HG03571 (cell line): ENCODE data around the gene ADCYAP1R1.

Source experiments
- ATAC-seq: cut with Tn5 transposase; IDR thresholded peaks from one replicate; pipeline ENCODE4 v1.9.1; 2021; ENCODE audit not compliant: unreplicated experiment

Gene ADCYAP1R1

DNA sequence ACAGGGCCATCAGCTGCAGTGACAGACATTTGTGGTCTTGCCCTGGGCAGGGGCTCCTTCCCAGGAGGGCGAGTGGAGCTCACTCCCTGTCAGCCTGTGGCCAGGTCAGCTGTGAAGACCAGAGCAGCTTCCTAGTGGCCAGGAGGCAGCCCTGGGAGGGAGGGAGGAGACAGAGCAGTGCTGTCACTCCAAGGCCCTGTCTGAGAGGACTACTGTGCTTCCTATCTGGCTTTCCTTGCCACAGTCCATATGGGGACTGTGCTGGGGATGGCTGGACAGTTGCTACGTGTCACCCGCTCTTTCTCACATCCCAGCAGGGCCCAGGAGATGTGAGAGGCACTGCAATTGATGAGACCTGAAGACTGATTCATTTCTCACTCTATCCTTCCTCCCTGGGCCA lies 15.2 kb upstream of the ADCYAP1R1 start:
- ATAC-seq, result no peak

DNA sequence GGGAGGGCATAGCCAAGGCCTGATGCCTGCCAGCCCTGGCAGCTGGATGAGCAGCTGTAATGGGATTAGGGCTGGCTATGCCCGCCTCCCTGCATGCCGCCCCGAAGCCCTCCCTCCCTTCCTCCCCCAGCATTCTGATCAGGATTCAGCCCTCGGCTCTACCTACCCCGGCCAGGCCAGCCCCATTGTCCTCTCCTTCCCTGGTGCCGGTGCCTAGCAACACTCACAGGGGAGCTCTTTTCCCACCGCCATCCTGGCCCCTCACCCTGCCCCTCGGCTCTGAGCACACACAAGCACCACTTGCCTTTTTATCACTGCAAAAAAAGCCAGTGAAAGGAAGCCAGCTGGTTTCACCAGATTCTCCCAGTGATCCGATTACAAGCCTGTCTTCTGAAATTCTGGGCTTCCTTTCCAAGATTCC lies 9.0 kb upstream of the ADCYAP1R1 start:
- no peak for ATAC-seq

DNA sequence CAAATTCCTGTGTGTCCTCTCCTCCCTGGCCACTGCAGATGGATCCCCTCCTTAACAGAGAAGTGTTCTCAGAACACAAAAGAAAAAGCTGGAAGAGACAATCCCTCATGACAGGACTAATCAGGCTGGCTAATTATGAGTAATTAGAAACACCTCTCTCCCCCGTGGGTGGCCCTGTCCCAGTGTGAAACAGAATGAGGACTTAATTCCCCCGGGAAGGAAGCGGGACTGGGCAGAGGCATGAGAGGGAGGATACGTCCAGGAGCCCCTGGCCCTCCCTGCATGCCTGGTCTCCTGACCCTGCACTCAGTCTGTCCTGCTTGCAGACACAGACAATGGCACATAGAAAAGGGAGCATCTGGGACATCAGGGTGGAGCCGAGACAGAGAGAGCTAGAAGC lies 7.6 kb upstream of the ADCYAP1R1 start:
- no peak for ATAC-seq

DNA sequence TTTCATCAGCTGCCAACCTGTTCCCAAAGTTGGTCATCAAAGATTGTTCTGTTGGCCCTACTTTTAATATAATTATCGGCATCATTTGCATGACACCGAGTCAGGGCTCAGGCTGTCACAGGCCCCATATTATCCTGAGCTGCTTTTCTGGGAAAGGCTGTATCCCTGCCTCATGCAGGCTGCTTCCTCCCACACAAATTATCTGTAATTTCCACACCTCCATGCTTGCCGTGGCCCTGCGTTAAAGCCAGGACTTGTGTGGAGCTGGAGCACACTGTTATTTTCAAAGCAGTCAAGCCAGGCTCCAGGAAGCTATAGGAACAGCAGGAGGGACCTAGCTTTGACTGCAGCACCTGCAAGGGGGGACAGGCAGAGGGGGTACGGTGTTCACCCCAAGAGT lies 5.4 kb upstream of the ADCYAP1R1 start:
- ATAC-seq, result no peak

DNA sequence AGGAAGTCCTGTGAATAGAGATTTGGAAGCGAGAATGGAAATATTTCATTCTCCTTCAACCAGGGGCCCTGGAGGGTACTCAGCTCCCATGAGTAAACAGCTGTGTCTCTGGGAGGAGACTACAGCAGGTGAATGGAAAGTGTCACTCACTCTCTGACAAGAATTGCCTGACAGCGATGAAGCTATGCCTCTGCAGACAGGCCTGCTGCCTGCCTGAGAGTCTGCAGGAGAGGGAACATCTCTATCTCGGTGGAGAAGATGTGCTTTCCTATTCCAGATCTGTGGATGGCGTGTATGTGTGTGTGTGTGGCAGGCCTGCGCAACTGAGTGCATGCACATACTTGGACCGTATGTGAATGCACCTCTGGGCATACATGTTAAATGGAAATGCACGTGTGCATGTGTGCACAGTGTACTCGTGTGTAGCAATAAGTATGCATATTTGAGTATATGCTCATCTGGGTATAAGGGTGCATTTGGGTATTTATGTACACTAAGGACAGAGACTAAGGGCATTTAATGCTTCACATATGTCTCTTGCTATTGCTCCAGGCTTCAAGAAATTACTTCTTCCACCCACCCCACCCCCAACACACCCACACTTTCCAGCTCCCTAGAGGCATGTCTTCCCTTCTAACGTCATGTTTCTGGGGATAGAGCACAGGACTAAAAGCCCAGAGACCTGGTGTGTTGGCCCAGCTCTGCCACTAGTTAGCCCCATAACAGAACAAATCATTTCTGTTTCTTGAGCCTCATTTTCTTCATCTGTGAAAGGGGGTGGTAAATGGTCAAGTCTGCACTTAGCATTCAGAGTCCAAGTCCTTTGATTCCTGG lies 4.6 kb upstream of the ADCYAP1R1 start:
- ATAC-seq, result no peak

DNA sequence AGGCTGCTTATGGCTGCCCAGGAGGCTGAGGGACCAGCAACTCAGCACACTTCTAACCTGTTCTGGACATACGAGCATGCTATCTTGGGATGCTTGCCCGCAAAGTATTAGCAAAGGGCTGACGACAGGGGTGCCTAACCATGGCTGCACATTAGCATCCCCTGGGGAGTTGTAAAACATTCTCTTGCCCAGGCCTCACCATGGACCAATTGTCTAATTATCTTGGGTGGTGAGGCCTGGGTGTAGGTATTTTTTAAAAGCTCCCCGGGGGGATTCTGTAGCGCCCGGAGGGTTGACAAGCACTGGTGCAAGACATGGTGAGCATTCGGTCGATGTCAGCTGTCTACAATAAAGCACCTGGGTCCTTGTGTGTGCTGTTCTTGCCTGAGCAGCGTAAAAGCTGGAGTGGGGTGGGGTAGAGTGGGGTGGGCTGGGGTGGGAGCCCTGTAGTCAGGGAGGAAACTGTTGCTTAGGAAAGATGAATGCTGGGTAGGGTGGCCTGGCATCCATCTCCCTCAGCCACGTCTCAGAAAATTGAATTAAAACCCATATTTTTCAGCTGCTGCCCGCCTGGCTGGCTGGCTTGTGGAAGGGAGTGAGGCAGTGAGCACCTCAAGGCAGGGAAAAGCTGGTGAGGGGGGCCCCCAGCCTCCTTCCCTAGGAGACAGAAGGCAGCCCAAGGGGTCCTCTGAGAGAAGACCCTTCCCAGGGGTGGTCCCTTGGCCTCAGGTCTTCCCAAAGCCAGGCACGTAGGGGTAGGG lies 2.9 kb upstream of the ADCYAP1R1 start:
- ATAC-seq, result no peak

DNA sequence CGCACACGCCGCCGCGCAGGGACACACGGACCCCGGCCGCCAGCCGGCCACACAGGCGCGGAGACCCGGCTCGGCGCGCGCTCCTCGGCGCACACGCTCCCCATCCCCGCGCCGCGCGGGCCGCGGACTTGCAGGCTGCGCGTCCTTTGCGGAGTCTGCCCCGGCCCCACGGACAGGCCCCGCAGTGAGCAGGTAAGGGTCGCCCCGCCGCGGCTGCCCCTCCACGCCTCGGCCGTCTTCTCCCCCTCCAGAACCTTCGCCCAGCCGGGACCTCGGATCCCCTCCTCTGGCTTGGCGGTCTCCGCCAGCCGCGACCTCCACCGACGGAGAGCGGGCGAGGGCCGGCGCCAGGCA lies 356 bp downstream of the ADCYAP1R1 start:
- ATAC-seq, result no peak

DNA sequence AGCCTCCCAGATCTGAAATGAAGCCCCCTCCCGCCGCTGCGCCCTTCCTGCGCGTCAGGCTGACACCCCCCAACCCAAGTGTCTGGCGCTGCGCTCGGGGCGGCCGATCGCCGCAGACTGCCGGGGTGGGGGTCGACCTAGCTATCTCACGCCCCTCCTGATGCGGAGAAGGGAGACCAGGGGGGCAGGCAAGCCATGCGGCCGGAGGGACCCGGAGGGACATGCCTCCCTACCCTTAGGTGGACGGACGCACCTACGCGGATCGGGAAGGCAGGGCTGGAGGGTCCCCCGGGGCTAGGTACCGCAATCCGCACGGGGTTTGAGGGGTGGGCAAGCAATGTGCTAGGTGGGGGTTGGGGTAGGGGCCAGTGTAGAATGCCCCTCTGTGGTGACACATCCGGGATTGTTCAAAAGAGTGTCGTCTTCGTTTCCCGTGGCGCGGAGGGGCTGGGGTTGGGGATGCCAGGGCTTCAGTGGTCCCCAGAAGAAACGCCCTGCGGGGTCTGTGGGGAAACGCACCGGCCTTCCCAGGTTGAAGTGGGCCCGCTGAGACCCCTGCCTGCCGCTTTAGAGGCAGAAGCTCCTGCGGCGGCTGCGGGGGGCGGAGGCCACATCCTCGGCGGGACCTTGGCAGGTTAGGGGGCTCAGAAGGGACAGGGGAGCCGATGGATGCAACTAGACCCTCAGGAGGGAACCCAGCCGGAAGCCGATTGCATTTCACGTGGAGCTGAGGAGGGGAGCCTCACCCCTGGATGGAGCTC lies 913 bp downstream of the ADCYAP1R1 start:
- ATAC-seq, result no peak

DNA sequence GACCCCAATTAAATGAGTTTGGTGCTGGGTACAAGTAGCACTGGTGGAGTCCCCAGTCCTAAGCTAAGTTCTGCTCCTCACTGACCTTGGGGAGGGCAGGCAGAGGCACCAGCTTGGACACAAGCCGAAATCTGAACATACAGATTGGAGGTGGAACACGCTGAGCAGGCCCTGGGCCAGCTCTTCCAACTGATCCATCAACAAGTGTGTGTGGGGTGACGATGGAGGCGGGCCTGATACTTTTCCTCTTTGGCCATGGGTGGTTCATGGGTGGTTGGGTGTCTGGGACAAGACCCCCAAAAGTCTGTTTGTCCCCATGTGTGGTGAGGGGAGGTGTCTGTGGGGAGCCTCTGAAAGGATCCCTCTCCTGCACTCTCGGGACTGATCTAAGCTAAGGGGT lies 1.9 kb downstream of the ADCYAP1R1 start:
- no peak for ATAC-seq

DNA sequence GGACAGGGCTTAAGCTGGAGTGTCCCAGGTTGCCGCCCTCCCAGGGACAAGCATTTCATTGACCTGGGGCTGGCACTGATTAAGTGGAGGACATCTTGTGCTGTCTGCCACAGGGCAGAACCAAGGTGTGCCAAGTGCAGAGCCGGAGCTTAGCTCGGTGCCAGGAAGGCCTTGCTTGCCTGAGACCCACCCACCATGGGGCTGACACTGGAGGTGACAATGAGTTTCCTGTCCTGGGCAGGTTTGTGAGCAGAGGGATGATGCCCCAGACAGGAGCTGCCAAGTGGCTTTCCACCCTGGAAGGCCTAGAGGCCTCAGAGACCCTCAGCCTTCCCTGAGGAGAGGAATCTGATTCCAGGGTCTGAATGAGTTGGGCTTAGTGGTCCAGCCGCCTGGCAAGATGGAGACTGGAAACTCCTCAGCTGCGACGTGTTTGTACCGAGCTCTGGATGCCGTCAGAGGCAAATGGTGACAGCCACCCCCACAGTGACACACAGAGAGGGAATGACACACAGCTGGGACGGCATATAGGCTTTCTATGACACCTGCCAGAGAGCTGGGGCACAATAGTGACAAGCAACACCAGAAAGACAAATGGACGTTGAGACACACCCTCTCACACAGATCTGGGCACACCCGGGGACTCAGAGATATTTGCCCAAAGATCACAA lies 2.6 kb downstream of the ADCYAP1R1 start:
- ATAC-seq, result no peak

DNA sequence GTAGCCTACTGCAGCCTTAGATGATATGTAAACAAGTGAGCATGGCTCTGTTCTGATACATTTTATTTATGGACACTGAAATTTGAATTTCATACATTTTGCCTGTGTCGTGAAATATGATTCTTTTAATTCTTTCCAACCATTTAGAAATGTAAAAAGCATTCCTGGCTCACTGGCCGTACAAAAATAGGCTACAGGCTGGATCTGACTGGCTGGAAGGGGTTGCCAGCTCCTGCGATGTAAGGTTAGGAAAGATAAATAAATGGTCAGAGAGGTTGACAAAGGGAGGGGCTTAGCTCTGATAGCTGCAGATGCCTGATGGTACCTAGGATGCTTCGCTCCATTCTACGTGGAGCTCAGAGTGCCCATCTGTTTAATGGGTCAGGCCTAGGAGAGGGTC lies 3.4 kb downstream of the ADCYAP1R1 start:
- ATAC-seq, result no peak

DNA sequence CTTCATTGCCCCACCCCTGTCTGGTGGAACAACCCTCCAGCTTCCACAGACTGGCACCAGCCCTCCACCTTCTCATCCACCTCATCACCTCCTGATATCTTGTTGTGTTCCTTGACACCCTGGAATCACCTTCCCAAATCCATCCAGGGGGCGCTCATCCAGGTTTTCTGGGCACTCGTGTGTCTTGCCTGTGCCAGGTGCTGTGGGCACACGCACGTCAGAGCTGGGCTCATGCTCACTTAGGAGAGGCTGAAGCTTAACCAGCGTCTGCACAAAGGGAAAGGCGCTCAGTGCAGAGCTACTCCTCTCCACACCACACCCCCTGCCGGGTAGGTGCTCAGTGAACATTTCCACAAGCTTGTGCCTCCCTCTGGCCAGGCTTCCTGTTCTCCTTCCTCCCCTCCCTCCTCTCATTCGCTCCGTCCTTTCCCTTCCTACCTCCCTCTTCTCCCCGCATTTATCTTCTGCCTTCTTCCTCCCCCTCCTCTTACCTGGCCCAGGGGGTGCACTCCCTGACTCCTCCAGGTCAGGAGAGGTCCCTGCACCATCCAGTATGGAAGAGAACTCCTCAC lies 4.8 kb downstream of the ADCYAP1R1 start:
- no peak for ATAC-seq

DNA sequence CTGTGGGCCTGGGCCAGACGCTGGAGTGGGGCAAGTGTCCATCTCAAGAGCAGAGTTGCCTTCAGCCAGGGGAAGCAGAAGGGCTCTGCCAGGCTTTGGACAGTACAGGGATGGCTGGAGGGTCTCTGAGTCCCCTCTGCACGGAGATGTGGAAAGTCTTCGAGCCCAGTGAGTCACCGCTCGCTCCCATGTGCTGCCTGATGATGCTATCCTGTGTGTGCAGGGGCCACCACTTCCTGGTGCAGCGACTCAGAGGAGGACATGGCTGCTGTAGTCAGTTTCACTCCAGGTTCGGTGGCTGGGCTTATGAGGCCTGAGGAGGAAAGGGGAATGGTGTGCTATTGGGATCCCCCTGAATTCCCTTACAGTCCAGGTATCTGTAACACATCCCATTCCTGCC lies 6.0 kb downstream of the ADCYAP1R1 start:
- ATAC-seq, result no peak

DNA sequence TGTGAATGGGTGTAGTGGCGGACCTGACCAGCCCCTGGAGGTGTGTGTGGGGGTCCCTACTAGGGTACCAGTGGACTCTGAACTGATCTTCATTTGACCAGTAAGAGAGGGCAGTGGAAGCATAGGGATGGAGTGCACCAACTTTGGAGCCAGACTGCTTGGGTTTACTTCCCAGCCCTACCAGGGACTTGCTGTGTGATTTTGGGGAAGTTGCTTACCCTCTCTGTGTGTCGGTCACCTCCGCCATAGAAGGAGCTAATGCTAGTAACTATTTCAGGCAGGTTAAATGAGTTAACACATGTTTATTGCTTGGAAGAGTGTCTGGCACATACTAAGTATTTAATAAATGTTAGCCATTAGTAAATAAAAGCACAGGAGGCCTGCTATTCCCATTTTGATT lies 6.6 kb downstream of the ADCYAP1R1 start:
- no peak for ATAC-seq

DNA sequence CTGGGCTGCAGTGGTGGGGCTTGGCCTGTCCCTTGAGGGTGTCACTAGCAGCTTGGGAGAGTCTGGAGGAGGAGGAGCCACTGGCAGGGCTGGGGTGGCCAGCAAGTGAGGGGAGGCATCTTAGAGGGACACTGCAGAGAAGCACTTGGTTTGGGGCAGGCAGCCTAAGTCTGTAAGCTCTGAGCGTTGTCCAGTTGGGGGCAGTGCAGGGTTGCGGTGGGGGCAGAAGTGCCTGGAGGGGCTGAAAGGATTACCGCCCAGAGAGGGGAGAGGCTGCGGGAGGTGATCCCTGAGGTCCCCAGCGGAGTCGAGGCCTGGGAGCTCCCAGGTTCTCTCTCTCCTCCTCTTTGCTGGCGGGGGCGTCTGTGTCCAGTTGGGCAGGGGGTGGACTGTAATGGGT lies 7.4 kb downstream of the ADCYAP1R1 start:
- ATAC-seq, result no peak

DNA sequence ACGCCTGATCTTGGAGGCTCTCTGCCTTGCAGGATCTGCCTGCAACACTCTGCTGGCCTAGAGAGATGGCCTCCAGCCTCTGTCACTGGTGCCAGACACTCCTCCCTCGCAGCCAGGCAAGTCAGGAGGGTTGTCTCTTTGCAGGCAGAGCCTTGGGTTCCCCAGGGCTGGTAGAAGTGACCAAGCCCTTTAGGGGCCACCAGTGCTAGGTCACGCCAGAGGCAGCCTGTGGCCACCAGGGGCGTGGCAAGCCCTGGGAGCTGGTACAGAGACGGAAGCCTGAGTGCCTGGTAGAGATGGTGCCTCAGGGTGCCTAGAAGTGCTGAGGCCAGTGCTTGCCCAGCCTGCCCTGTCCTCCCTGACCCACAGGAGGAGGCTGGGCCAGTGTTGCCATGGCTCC lies 9.1 kb downstream of the ADCYAP1R1 start:
- no peak for ATAC-seq

DNA sequence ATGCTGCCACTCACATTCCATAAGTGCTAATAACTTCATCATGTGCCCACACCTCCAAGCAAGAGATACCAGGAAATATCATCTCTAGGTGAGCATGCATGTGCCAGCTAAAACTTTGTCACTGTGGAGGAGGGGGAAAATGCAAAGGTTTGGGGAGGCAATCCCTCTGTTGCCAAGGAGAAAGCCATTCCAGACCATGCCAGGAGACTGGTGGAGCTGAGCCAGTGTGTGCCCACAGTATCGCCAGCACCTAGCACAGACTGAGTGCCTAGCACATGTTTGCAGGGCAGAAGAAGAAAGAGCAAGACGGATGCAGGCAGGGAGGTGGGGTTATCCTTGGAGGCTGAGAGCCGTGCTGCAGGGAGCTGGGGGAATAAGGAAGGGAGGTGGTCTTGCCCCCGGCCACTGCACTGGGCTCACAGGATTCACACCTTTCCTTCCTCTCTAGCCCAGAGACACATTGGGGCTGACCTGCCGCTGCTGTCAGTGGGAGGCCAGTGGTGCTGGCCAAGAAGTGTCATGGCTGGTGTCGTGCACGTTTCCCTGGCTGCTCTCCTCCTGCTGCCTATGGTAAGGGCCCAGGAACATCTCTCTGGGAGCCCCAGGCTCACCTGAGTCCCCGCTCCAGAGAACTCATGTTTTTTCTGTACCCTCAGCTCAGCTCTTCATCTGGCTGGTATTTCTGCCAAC lies 10.8 kb downstream of the ADCYAP1R1 start:
- ATAC-seq, result no peak

DNA sequence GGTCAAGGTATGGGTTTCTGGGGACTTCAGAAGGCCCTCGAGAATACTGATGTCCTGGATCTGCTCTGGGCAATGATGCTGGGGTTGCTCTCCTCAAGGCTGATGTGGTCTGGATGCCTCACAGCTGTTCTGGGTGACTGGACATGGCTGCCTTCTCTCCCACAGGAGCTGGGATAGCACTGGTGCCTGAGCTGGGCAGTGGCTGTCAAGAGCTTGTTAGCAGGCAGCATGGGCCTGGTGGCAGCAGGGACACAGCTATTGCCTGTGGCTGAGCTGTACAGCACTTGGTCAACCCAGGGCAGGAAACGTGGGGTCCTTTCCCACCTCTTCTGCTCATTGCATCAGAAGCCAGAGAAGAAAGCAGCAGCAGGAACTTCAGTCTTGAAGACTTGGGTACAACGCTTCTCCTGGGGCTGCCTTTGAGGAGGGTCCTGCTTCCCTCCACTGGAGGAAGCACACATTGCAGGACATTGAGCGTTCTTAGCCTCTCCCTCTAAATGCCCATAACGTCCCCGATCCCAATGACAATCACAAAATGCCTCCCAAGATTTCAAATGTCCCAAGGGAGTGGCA lies 13.0 kb downstream of the ADCYAP1R1 start:
- ATAC-seq, result no peak

DNA sequence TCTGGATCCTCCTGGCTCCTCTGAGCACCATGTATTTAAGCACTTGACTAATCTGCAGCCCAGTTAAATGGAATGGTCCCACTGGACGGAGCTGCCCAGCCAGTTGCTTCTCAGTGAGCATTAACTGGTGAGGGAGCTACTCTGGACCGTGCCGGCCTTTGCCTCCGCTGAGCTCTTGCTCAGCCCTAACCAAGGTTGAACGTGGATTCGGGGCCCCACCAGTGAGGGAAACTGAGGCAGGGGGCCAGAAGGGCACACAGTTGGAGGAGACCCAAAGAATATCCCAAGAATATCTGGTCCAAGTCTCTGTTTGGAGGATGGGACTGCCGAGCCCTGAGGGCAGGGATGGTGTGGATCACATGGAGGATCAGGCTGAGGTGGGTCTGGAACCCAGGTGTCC lies 13.7 kb downstream of the ADCYAP1R1 start:
- ATAC-seq, result no peak

DNA sequence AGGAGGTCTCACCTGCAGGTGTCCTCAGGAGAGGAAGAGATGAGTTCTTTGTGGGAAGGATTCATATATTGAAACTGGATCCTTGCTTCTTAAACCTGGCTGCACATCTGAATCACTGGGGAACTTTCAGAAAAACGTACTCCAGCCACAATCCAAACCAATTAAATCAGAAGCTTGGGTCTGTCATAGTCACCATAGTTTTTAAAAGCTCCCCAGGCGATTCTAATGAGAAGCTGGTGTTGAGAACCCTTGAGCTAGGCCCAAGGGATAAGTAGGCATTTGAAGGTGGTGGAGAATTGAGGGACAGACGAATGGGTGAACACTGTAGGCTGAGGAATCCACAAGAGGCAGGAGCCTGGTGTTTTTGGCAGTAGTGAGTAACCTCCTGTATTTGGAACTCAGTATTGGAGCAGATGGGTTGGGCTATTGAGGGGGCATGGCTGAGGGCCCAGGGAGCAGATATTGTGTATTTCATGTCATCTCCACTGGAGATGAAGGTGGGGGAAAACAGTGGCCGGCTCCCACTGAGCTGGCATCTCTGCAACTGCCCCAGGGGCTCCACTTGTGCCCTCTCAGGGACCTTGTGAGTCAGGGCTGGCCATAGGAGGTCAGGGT lies 14.5 kb downstream of the ADCYAP1R1 start:
- no peak for ATAC-seq
